DMS53 treated with DMSO at 0.1 percent for 48 hours (cell line): ENCODE results near the gene LHX2.

Source experiments
- DNase-seq: peaks from one replicate; lab custom pipeline; 2025; ENCODE audit not compliant: unreplicated experiment; lab: John Stamatoyannopoulos, UW

The LHX2 gene

DNA sequence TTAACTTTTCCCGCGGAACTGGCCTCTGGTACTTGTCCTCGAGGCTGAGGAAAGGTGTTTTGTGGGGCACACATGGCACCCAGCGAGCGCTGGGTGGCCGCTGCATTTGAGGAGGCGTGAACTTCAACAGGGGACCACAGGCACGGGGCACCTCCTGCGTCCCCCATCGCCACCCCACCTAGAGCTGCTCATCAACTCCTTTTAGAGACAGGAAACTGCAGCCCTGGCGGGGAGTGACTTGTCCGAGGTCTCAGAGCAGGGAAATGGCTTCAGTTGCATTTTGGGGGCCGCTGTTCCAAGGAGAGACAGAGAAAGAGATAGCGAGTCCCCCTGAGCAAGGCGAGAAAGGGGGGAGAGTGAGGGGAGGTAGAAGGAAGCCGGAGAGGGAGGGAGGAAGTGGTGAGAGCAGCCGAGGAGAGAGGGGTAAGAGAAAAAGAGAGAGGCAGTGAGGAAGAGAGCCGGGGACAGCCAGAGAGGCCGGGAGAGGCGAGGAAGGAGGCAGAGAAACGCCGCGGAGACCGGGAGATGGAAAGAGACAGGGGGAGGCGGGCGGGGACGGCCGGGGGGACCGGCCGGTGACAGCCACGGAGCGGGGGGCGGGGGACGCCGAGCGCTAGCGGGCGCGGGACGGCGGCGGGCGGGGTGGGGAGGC lies 12.5 kb upstream of the LHX2 start:
- no peak for DNase-seq

DNA sequence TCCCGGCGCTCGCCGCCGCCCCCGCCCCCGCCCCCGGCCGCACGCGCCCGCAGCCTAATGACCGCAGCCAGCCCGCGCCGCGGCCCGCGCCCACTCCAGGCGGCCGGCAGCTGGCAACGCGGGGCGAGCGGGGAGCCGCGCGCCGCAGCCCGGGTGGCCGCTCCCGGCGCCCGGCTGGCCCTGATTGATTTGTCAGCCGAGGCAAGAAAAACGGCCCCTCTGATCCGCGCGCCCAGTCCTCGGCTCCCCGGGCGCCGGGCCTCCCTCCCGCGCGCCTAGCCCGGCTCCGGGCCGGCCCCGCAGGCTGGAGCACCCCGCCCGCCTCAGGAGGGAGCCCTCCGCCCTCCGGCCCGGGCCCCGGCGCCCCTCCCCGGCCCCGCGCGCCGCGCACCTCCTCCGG lies 11.9 kb upstream of the LHX2 start:
- DNase-seq: no peak

DNA sequence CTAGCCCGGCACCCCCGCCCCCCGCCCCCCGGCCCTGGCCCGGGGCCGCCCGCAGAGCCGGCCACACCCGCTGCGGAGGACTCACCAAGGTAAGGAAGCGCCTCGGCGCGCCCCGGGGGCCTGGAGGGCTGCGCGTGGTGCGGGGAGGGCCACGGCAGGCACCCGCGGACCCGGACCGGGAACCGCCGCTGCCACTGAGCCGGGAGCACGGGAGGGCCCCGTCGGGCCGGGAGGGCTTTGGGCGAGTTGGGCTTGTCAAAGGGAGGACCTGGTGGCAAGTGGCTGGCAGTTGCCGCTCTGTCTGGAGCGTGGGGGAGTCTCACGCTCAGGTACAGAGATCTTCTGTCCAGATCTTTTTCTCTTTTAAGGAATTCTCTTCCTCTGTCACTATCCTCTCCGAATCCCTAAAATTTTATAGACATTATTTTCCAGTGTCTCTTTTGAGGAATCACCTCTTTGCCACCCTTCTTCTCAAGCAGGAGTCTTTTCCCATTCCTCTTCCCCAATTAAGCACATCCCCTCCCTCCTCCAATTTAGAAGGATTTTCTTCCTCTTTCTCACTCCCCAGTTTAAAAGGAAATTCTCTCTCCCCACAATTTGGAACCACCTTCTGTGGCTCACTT lies 11.3 kb upstream of the LHX2 start:
- no peak for DNase-seq

DNA sequence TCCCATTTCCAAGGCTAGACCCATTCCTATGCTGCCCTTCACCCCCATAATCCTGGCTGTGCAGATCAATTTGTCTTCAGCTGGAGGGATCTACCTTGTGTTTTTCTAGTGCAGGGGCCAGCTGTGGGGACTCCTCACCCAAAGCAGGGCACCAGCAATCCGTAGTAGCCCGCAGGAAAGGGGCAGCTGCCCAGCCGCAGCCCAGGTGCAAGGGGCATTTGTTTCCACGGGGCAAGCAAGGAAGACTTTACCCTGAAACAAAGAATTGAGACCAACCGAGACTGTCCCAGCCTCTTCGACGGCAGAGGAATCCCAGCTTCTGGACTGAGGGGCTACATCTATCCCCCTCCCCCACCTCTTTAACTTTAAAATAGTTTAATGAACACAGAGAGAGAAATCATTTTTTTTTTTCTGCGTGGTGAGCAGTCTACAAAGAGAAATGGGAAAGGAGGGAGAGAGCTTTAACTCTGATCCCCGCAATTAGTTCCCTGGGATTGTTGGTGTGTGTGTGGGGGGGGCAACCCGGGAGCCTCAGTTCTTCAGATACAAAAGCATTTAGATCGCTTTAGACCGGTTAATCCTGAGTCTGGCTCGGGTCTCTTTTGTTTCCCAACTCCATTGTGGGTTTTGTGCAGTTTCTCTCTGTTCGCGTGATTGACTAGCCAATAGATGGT lies 10.6 kb upstream of the LHX2 start:
- no peak for DNase-seq

DNA sequence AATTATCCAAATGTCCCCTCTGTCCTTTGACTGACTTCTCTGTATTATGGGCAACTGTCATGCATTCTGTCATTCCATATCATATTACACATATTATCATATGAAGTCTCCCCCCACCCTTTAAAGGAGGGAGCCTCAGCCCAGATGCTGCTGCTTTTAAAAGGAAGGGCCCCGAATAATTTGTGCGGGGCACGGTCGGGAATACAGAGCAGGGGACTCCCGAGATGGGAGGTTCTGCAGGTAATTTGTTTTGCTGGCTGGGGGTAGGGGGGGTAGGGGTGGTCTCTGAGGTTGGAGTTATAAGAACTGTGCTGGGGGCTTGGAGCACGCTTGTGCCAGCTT lies 10.1 kb upstream of the LHX2 start:
- DNase-seq: no peak

DNA sequence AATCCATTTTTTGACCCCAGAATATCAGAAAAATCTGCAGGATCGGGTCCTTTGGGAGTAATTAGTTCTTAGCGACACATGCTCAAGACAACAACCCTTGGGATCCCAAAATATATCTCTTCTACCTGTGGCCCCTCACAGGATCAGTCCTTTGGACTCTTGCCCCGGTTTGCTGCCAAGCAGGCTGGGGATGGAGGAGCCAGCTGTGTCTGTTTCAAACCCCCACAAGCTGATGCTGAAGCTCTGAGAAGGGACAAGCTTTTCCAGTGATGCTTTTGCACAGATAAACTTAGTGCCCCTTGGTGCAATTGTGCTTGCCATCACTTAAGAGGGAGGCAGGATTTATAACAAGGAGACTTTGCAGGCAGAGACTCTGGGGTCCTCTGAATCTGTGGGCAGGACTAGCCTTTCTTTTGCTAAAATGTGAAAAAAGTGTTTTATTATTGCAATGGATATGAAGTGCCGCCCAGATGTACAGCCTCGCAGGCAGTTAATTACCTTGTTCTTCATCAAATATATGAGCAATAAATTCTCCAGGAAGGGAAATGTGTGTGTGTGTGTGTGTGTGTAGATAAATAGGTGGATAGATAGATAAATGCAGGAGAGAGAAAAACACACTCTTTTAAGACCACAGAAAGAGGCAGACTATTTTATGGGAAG lies 9.6 kb upstream of the LHX2 start:
- no peak for DNase-seq

DNA sequence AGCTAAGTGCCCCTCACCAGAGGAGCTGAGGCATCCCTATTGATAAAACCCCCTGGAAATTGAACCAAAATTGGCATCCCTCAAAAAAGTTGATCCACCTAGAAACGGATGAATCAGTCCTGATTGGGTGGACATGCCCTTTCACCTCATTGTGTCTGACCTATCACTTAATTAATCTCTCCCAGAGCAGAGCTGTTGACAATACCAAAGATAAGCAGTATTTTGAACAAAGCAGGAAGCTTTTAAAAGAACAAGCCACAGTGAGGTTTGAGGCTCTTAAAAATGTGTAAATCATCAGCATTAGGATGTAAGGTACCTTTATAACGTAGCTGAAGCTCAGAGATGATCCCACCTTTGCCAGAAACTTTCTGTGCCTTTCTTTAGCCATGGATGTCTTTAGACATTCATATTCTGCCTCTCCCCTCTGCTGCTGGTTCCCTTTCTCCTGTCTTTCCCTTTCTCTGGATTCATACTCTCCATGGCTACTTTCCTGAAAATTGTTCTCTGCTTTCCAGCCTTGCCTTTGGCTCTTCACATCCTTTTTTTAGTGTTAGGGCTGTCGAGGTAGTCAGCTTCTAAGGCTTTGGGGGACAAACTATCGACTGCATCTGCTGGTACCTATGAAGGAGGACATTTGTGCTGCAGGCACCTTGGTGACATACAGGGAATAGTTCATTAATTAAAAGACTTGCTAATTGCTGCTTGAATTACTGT lies 7.8 kb upstream of the LHX2 start:
- no peak for DNase-seq

DNA sequence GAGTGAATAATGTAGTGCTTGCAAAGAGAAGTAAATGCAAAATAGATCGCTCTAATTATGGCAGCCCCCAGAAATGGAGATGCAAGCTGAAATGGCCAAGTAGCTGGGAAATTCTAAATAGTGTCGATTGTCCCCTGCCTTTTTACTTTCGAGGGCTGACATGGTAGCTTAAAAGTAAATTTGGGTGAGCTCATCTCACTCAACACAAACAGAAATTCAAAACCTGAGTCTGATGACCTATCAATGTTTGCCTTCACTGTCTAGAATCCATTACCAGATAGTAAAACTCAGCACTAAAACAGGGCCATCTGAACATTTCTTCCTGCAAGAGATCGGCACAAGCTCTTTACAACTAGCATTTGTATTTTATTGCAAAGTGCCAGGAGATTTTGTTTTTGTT lies 7.0 kb upstream of the LHX2 start:
- no peak for DNase-seq

DNA sequence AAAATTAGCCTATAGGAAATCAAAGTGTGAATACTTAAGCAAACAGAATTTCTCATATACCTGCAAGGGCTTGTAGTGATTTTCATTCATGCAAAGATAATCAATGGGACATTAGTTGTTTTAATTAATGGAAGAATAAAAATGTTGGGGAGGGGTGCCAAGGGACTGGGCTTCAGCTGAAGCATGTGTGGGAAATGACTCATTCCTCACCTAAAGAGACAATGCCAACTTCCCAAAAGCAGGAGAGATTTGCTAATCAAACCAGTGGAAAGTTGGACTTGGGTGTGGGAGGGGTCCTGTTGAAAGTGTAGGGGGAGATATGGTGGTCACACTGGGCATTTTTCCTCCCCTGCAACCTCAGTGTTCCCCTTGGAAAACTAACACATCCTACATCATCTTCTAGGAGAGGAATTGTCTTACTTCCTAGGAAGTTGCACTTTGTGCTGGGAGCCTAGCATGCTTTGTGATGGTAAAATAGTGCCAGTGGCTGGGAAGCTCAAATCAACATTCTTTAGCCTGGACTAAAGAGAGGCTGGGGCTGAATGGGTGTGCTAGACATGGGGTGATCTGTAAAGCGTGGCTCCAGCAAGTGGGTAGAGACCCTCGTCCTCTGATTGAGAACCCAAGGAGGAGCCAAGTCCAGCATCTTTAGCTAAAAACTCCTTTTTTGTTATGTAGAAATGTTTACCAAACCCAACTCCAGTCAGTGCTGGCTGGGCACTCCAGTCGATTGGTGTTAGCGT lies 6.4 kb upstream of the LHX2 start:
- DNase-seq: no peak

DNA sequence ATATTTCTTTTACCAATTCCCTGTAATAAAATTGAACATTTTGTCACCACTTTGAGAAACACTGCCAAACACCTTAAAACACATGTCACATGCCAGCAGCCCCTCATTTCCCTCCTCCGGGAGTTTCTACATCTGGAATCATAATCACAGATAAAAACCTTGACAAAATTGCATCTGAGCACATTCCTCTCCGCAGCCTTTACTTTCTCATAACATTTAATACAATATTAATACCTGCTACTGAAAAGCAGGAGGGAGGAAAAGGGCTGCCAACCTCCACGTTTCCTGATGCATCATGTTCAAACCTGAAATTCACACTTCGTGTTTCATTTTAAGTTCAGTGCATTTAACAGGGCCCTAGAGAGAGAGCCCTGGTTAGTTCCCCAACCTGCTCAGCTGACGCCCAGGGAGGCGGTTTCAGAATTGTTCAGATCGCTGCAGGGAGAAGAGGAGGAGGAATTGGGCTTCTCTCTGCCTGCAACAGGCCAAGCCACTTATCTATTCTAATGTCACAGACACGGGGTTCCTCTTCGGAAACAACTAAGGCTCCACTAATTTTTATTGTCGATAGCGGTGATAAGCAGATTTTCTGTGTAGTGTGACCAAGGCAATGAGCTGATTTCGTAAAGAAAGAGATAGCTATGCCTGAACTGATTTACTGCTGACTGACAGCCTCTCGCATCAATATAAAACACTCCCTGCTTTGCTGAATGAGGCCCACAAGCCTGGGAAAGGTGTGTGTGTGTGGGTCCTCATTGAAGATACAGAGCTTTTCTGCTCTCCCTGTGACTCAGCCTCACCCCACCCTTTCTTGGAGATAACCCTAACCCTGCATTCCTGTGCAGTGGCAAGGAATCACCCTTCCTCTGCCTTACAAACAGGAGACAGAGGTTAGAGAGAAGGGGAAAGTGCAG lies 4.9 kb upstream of the LHX2 start:
- no peak for DNase-seq

DNA sequence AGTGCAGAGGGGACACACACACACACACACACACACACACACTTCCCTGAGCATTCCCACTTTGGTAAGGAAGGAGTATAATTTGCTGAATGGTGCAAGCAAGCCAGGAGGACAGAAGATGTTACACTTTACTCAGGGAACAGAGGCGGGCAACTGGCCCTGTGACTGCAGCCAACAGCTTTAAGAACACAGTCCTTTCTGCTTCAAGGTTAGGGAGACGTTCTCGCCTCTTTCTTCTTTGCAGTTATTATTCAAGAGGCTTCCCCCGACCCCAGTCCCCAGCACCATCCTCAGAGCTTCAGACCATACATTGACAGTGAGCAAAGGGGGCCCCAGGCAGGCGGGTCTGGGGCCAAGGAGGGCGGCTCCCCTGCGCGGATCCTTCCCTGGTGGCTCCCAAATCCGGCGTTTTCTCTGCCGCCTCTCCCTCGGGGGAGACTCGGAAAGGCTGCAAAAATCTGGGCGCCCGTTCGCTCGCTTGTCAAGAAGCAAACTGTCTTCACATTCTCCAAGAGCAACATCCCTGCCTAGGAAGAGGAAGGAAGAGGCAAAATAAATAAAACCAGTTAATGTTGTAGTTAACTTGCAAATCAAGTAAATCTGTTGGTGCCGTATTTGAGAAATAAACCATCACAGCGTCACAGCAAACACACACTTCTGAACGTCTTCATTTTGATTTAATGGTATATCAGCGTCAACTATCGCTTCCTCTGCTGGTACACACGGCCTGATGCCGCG lies 3.8 kb upstream of the LHX2 start:
- no peak for DNase-seq

DNA sequence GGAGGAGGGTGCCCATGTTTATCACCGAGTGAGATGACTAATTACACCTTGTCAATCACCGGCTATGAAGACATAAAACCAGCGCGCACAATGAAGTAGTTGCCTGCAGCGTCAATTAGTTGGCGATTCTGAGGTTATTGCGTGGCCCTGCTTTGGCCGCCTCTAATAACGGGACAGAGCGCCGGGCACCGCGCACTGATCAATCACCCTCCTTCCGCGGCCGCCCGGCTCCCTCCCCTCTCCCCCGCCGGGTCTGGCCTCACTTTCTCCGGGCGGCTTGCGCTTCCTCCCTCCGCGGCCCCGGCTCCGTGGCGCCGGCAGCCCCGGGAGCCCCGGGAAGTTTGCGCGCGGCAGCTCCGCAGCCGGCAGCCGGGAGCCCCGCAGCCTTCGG lies 3.3 kb upstream of the LHX2 start:
- DNase-seq: peak; percentile 26

DNA sequence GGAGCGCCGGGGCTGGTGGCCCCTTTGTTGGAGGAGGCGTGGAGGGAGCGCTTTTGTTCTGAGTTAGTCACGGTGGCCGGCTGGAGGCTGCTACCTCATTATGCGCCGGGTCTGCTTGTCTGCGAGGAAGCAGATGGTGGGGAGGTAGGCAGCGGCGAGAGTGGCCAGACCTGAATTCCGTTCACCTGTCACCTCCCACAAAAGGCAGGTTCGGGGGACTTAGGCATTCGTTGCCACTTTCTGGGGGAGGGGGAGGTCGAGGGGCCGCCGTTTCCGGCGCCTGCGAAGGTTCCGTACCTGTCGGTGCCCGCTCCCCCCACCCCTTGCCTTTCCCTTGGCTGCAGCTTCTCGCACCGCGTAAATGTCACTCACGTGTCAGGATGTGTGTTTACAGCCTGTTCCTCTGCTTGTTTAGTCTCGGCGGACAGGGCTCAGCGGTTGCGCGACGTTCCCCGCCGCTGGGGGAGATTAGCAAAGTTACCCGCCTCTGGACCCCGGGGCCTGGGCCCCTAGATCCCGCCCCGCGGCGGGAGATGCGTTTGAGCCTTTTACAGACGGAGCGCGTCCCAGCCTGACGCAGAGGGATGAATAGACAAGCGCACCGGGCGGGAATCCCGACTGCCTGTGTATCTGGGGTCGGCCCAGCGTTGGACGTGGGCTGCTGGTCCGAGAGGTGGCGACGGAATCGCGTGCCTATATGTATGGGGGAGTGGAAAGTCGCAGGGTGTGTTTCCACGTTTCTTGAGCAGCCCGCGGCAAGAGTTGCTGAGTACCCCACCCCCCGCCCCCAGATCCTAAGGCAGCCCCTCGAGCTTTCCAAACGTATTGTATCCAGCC lies 2.7 kb upstream of the LHX2 start:
- peak; percentile 45 for DNase-seq

DNA sequence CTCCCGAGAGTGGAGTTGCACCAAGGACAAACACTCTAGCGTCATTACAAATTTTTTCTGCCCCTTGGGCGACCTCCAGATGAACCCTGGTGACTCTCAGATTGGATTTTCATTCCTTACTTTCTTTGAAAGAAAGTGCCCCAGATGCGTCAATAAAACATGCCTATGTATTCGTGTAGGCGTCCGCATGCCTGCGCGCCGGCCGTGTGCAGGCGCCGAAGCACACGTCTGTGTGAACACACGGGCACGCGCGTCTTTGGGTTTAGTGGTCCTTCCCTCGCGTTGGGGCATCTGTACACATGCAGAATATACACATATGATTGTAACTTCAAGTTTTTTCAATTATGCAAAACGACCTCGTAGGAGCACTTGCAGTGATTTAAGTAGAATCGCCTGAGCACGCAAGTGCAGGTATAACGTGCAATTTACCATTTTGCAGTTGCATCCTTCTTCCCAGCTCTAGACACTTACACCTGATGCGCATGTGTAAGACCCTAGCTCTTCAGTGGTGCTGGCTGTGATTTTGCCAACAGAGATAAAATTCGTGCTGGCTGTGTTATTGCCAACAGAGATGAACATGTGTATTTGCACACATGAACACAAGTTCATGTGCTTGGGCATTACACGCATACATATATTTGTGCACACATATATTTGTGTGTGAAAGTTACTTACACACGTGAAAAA lies 1.9 kb upstream of the LHX2 start:
- no peak for DNase-seq

DNA sequence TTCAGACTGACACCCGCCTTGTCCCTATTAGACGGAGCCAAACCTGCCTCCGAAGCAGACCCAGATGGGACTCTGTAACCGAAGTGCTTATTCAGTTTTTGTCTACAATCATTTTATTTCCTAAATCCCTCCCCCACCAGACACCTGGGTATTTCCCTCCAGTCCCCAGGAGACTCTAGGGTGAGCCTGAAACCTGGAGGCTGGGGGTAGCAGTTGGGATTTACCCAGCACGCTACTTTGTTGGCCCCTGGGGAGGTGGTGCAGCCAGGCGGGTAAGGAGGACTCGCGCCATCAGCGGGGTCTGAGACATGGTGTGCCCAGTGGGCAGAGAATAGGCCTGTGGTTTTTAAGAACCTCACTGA lies 1.3 kb upstream of the LHX2 start:
- no peak for DNase-seq

DNA sequence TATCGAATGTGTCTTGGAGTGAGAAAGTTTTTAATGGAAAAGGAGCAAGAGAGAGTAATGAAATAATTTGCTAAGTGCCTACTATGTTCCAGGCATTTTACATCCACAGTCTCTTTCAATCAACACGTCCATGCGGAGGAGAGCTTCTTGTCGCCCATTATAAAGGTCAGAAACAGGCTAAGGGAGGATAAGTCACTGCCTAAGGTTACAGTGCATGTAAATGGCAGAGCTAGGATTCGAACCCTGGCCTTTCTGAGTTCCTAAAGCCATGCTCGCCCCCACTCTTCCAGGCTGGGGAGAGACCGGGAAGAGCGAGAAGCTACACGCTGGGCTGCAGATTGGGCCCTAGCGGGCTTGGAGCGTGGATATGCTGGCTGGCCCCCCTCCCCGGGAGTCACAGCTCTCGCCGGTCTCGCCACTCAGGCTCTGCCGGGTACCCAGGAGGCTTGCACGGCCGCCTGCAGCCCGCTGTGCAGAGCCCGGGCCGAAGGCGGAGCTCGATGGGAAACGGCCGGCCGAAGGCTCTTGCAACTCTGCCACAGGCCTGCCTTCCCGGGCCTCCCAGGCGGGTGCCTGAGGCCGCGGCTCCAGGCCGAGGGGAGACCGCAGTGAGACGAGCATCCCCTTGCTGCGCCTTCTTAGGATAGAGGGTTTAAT lies 775 bp upstream of the LHX2 start:
- peak; percentile 56 for DNase-seq
